Germinal center (tissue), 1 donor: ENCODE data around the gene ARHGEF33.

ENCODE experiments used
- DNase-seq: peaks from one replicate; pipeline ENCODE4 v3.0.0; 2012; ENCODE audit warnings: mixed read lengths, low spot score

The ARHGEF33 gene

DNA sequence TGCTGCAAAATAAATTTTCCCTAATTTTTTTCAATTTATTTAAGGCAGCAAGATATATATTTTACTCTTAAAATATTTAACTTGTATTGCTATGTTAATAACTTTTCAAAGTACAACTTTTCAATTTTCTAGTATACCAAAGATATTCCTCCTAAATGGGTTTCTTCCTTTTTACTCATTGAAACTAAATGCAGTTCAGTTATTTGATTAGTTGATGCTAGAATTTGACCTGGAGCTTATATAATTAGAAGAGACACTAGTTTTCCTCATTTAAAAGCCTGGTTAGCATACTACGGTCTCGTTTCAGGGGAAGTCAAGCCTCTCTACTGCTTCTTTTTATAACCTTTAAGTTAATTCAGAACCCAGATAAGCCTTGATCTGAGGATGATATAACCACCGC, at the start of gene ARHGEF33:
Gene ARHGEF33, plus strand, starts transcription at position 301 of the 400 bp plus-strand sequence. CDS start 29,573 bp downstream, outside the sequence.
- DNase-seq: no peak

GRCh38 chr2:38850045-38850444, 39.6 kb upstream of the ARHGEF33 start:
- no peak for DNase-seq

DNA sequence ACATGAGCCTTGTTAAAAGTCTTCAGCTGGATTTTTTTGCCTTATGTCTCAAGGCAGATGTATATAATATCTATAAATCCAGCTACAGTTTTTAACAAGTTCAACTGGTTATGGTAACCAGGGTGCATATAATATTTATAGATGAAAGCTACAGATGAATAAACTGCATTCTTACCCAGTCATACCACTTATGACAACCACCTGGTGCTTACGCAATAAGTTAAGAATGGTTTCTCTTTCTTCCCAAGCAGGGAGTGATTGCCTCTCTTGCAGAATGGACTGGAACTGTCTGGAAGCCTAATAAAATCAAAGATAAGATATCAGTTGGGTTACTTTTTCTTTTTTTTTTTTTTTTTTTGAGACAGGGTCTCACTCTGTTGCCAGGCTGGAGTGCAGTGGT, 33.5 kb upstream of the ARHGEF33 start:
- no peak for DNase-seq

GRCh38 chr2:38862476-38862875, 27.2 kb upstream of the ARHGEF33 start:
- DNase-seq: no peak

GRCh38 chr2:38863061-38863695, 26.5 kb upstream of the ARHGEF33 start:
- DNase-seq: no peak

GRCh38 chr2:38866773-38867443, 22.8 kb upstream of the ARHGEF33 start:
- no peak for DNase-seq

DNA sequence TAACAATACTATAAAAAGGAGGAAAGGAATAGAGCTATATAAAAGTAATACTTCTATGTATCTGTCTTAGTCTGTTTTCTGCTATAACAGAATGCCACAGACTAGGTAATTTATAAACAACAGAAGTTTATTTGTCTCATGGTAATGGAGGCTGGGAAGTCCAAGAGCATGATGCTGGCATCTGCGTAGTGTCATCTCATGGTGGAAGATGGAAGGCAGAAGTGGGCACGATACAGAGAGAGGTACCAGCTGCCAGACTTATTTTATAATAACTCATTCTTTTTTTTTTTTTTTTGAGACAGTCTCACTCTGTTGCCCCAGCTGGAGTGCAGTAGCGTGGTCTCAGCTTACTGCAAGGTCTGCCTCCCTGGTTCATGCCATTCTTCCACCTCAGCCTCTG, 18.2 kb upstream of the ARHGEF33 start:
- no peak for DNase-seq

GRCh38 chr2:38873763-38874162, 15.9 kb upstream of the ARHGEF33 start:
- DNase-seq: no peak

GRCh38 chr2:38875227-38875575, 14.5 kb upstream of the ARHGEF33 start:
- DNase-seq: no peak

DNA sequence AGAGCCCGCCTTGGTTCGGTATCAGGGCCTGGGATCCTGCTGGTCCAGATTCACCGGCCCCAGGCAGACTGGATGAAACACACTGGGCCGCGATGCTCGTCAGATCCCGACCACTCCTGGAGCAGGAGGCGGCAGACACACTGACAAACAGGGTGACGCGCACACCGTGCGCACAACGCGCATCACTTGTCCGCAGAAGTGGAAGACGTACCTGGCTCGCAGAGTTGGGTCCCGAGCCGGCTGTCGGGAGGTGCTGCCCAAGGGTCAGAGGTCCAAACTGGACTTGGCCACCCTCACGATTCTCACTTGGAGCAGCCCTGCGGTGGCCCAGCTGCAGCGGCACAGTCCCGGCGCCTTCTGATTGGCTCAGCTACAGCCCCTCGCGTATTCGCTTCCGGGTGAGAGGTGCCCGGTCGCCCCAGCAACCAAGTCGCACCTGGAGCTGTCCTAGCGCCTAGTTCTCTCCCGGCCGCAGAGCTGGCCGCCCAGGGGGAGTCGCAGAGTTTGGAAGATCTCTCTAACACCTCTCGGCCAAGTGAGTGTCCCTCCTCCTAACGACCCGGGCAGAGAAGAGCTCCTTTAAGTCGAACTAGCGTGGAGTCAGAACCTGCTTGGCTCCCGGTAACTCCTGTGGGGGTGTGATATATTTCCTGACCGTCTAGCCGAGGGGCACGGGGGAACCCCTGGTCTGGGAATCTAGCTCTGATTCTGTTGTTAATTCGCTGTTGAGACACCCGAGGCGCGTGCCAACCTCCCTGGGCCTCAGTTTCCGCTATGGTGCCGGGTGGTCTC, 13.9 kb upstream of the ARHGEF33 start, which contains the start of the genes DHX57 and MORN2:
Gene DHX57, minus strand, starts transcription at position 359 of the 792 bp plus-strand sequence. CDS start 7,529 bp downstream, outside the sequence.
Gene MORN2, plus strand, starts transcription at position 401 of the 792 bp plus-strand sequence.
- peak; percentile 92 for DNase-seq

DNA sequence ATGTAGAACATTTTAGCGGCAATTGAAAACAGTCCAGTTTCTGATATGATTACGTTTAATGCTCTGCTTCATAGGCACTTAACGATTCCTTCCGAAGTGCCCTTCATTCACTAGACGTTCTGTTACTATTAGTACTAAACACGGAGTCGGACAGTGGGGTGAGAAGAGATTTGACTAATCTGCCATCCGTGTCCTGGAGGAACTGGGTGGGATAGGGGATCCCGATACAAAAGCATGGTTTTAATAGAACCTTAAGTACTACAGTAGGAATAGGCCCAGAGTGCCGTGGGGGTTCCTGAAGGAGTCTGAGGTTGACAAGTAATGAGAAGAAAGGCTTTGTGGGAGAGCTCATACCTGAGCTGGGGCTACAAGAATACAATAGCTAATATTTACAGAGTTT, 13.3 kb upstream of the ARHGEF33 start:
- DNase-seq: no peak

DNA sequence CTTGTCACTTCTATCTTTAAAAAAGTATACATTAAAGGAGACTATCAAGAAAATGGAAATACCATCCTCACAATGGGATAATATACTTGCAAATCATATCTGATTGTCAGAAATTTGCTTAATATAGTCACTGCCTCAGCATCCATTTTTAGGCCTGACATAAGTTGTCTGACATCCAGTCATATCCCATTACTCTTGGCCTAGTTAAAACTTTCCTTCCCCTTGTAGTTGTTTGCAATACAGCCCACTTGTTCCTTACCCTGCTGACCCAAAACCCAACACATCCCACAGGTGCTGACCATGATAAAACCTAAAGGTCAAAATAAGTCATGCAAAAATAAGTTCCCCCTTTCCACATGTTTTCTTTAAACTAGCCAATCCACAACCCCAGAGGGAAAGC, 3.6 kb upstream of the ARHGEF33 start:
- no peak for DNase-seq

DNA sequence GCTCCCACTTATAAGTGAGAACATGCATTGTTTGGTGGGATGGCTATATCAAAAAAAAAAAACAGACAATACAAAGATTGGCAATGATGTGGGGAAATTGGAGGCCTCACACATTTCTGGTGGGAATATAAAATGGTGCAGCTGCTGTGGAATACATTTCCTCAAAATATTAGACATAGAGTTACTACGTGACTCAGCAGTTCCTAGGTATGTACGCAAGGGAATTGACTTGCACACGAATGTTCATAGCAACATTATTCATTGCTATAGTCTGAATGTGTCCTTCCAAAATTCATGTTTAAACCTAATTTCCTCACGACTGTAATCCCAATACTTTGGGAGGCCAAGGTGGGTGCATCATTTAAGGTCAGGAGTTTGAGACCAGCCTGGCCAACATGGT, 2.3 kb upstream of the ARHGEF33 start:
- no peak for DNase-seq

- DNase-seq: no peak
These were observed 1.6 kb upstream of the ARHGEF33 start for GRCh38 chr2:38887902-38888554.

GRCh38 chr2:38889045-38889444, 630 bp upstream of the ARHGEF33 start:
- no peak for DNase-seq

GRCh38 chr2:38892819-38893218, 3.1 kb downstream of the ARHGEF33 start:
- DNase-seq: no peak

- DNase-seq: no peak
These were observed 8.6 kb downstream of the ARHGEF33 start for GRCh38 chr2:38898256-38898655.

- DNase-seq: no peak
These were observed 11.1 kb downstream of the ARHGEF33 start for GRCh38 chr2:38900726-38901125.

DNA sequence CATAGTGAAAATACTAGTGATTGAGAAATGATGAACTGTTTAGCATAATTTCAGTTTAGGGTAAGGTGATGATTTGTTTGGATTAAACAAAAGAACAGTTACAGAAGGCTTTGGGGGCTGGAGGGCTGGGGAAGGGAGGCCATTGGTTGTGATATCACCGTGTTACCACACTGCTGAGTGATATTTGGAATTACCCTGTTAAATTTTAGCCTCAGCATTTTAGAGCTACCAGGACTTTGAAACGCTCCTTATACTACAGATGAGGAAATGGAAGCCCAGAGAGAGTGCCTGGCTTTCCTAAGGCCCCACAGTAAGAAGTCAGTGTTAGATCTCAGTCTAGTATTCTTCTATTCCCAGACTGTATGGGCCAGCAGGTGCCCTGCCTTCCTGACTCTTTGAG, 15.6 kb downstream of the ARHGEF33 start:
- no peak for DNase-seq

GRCh38 chr2:38907242-38907641, 17.6 kb downstream of the ARHGEF33 start:
- no peak for DNase-seq

GRCh38 chr2:38907743-38908562, 18.3 kb downstream of the ARHGEF33 start:
- DNase-seq: no peak

DNA sequence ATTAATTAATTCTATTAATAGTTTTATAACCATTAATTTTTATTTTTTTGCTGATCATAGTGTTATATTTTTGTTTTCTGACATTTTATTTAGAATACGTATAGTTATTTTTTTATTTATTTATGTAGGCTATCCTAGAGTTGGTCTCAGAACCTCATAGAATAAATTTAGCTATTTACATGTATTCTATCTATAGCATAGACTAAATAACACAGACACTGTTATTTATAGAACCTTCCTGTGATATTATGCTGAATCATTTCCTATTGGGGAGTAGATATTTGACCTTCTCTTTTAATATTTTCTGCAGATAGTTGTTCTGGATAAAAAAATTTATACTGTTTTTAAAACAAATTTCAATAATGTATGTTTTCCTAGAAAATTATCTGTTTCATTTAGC, 20.2 kb downstream of the ARHGEF33 start:
- no peak for DNase-seq
